Heart right ventricle (tissue), 16 donors: ENCODE measurements around the gene CHST11. TPM values are rescaled to one million over a fixed set of nuclear protein-coding genes. Genes with fewer than 3 reads are reported as not detected.

Experiments used
- ATAC-seq, 8 donors: fragments of 200-7000 bp; cut with Tn5 transposase; one replicate each; pipeline ENCODE4 v1.9.1; 2020; ENCODE audit warnings: mild to moderate bottlenecking in 8 of 8, moderate library complexity in 8 of 8, moderate number of reproducible peaks in 1 of 8
- DNase-seq, 2 donors: peaks; one replicate each; pipeline ENCODE4 v3.0.0-alpha.2; 2020
- H3K27ac ChIP-seq, 10 donors: fragments of 200-600 bp; sonication (generic) in 2 of 10; one replicate each; pipeline versions ENCODE4 v1.5.0 to v1.8.0; 2020 to 2022; ENCODE audit warnings: mild to moderate bottlenecking in 3 of 10
- H3K27me3 ChIP-seq, 7 donors: fragments of 200-600 bp; one replicate each; pipeline ENCODE4 v1.8.0; 2021 to 2022; ENCODE audit warnings: mild to moderate bottlenecking in 2 of 7
- H3K36me3 ChIP-seq, 9 donors: fragments of 200-600 bp; sonication (generic) in 1 of 9; one replicate each; pipeline versions ENCODE4 v1.5.0 to v1.8.0; 2020 to 2022; ENCODE audit warnings: mild to moderate bottlenecking in 2 of 9
- H3K4me1 ChIP-seq, 9 donors: fragments of 200-600 bp; sonication (generic) in 1 of 9; one replicate each; pipeline versions ENCODE4 v1.5.0 to v1.8.0; 2020 to 2022; ENCODE audit warnings: mild to moderate bottlenecking in 4 of 9
- H3K4me3 ChIP-seq, 10 donors: fragments of 200-600 bp; sonication (generic) in 2 of 10; one replicate each; pipeline versions ENCODE4 v1.5.0 to v1.8.0; 2020 to 2022; ENCODE audit warnings: mild to moderate bottlenecking in 7 of 10, moderate library complexity in 2 of 10
- H3K9me3 ChIP-seq, 11 donors: fragments of 200-600 bp in 10 of 11; sonication (generic) in 2 of 11; one replicate each; pipeline versions ENCODE4 v1.5.0 to v1.8.0; 2013 to 2022; ENCODE audit warnings: mild to moderate bottlenecking in 2 of 11, control low read depth in 1 of 11, moderate library complexity in 1 of 11
- CTCF ChIP-seq, 9 donors: fragments of 200-600 bp; sonication (generic) in 2 of 9; IDR thresholded peaks; one replicate each; pipeline versions ENCODE4 v1.5.0 to v1.8.0; 2021 to 2022; ENCODE audit warnings: antibody characterized with exemption in 9 of 9, mild to moderate bottlenecking in 5 of 9, moderate library complexity in 1 of 9
- WGBS, 2 donors: extraction: QIAGEN DNeasy Blood & Tissue Kit; methylation state at CpG; one replicate each; pipeline ENCODE4 v1.1.7; 2013; ENCODE audit warnings: inconsistent platforms in 1 of 2; 5-methylcytosine and 5-hydroxymethylcytosine counted together
- intact Hi-C, 10 donors: fragments of 100-400 bp; cut with DNase I; formaldehyde crosslinking; loops; one replicate each; pipeline versions ENCODE4 v1.11.1 to v1.14.2; 2022
- polyA plus RNA-seq, 2 donors: library from polyadenylated mRNA; stranded (reverse); fragments of 200-250 nt; gene quantifications; one replicate each; pipeline ENCODE4 v1.2.3, GENCODE V29; 2013
- total RNA-seq, 10 donors: library from RNA; stranded (reverse); fragmentation: NEBNext Ultra II Directional in 3 of 10; extraction: Animal tissue kit (Norgen Biotek cat#: 25700) in 3 of 10; gene quantifications; one replicate each; pipeline versions ENCODE4 v1.2.1 to v1.2.4, GENCODE V29; 2021 to 2023
- donor health status: Arrhythmogenic right ventricular cardiomyopathy.
- donor health status: ischemic (EF 13 %, LVEDD 7.1; RV severe dilation, severe dysfunction).
- donor health status: healthy with polysubstance abuse.
- donor health status: DM: no; HTN: yes; CAD: no.
- donor health status: DM: no; HTN: no; CAD: no.
- donor health status: ischemic (EF 25% LVEDD 6.9; RV normal size, moderate dysfunction).
- donor health status: ischemic (EF 25% LVEDD 5.7; RV mildly dilated, moderate dysfunction).
- donor health status: healthy.
- donor health status: DM: yes; HTN: yes; CAD: no.
- donor health status: Ischemic cardiomyopathy.
- donor health status: ischemic (EF 35%, LVEDD 5.7; RV mildly dilated, moderate dysfunction).
- donor health status: nonischemic (EF 11% LVEDD 7.7; RV severe dilation, severe dysfunction).
- donor health status: DM: yes; HTN: yes; CAD: no.
- donor health status: PGD.
- donor health status: ischemic (EF 29% LVEDD 5.4; RV normal size, mild dysfunction).
- donor health status: nonischemic (EF 23%, LVEDD 6.1; RV moderate dilation, normal function).

CHST11 gene
- total and polyA plus RNA-seq, 12 donors, result 1.1 to 12.7 (median 4.3) TPM

GRCh38 chr12:104499668-104500332, 43.1 kb downstream of the CHST11 start:
- Histone ChIP-seq H3K27me3 (no peaks in the 10 kb centered on the region), H3K9me3 (no peaks in the 10 kb centered on the region), H3K27ac (no peak overlapping the region), H3K4me1 (peaks cover 0 to 66% (median 19%) of the 10 kb centered on the region in 9 donors), H3K36me3 (no peaks in the 10 kb centered on the region), H3K4me3 (no peak overlapping the region)
- 85 to 89% methylated on average over 4 of the region's 4 CpGs for WGBS, 2 donors
- intact Hi-C loops, result no loop called here
- ATAC-seq (no peak), DNase-seq (no peak)
- TF ChIP-seq CTCF (IDR thresholded peaks at IDR 0.05), result no peak

GRCh38 chr12:104501115-104501514, 44.4 kb downstream of the CHST11 start:
- no peak overlapping the region for H3K4me3 ChIP-seq
- ATAC-seq (no peak), DNase-seq (no peak)
- no peak for TF ChIP-seq CTCF (IDR thresholded peaks at IDR 0.05)
- H3K27ac ChIP-seq, result no peak overlapping the region
- intact Hi-C loops, result no loop called here
- 89 to 96% methylated on average over 1 of the region's 1 CpG for WGBS, 2 donors
- H3K4me1 ChIP-seq, result peaks cover 6 to 61% (median 21%) of the 10 kb centered on the region in 9 donors
- no peaks in the 10 kb centered on the region for H3K36me3 ChIP-seq
- no peaks in the 10 kb centered on the region for H3K9me3 ChIP-seq
- H3K27me3 ChIP-seq, result no peaks in the 10 kb centered on the region

- no peak for DNase-seq
- H3K27me3 ChIP-seq, result no peaks in the 10 kb centered on the region
- no peak for ATAC-seq
- no peaks in the 10 kb centered on the region for H3K9me3 ChIP-seq
- peaks cover 1 to 61% (median 21%) of the 10 kb centered on the region in 9 donors for H3K4me1 ChIP-seq
- no peak overlapping the region for H3K4me3 ChIP-seq
- H3K27ac ChIP-seq, result no peak overlapping the region
- intact Hi-C loops, result no loop called here
- WGBS, 2 donors, result 90 to 94% methylated on average over 3 of the region's 3 CpGs
- TF ChIP-seq CTCF (IDR thresholded peaks at IDR 0.05), result no peak
- no peaks in the 10 kb centered on the region for H3K36me3 ChIP-seq
These were observed 44.9 kb downstream of the CHST11 start for GRCh38 chr12:104501660-104502059.

- H3K27me3 ChIP-seq, result no peaks in the 10 kb centered on the region
- no peak for TF ChIP-seq CTCF (IDR thresholded peaks at IDR 0.05)
- no peak overlapping the region for H3K27ac ChIP-seq
- H3K9me3 ChIP-seq, result no peaks in the 10 kb centered on the region
- peaks cover 0 to 61% (median 21%) of the 10 kb centered on the region in 9 donors for H3K4me1 ChIP-seq
- ATAC-seq (no peak), DNase-seq (no peak)
- intact Hi-C loops, result no loop called here
- H3K4me3 ChIP-seq, result no peak overlapping the region
- 97% methylated on average over 5 of the region's 5 CpGs for WGBS, 2 donors
- H3K36me3 ChIP-seq, result no peaks in the 10 kb centered on the region
These were observed 45.5 kb downstream of the CHST11 start for GRCh38 chr12:104502217-104502616.
